DOHH2 (cell line): ENCODE measurements around the gene SBK1.

ENCODE experiments used
- H3F3A ChIP-seq: fragments of 200-600 bp; sonication (generic), shearing (Covaris generic); 2 replicates; pipeline ENCODE4 v1.6.0; 2016; ENCODE audit warnings: antibody characterized with exemption, mild to moderate bottlenecking; ENCODE audit not compliant: control insufficient read depth, insufficient read depth
- H3K27ac ChIP-seq: fragments of 200-600 bp; sonication (generic); 2 replicates; pipeline ENCODE4 v1.5.1; 2014; ENCODE audit warnings: low read depth, mild to moderate bottlenecking, low read length, moderate library complexity
- H3K27me3 ChIP-seq: fragments of 200-600 bp; sonication (generic); 2 replicates; pipeline ENCODE4 v1.6.1; 2014; ENCODE audit warnings: mild to moderate bottlenecking, low read length, mixed read lengths; ENCODE audit not compliant: control insufficient read depth
- H3K36me3 ChIP-seq: fragments of 200-600 bp; sonication (generic); 2 replicates; pipeline ENCODE4 v1.6.1; 2014; ENCODE audit warnings: mild to moderate bottlenecking, low read length, moderate library complexity, mixed read lengths; ENCODE audit not compliant: control insufficient read depth
- H3K4me1 ChIP-seq: fragments of 200-600 bp; sonication (generic); 2 replicates; pipeline ENCODE4 v1.6.1; 2014; ENCODE audit warnings: mild to moderate bottlenecking, low read length, mixed read lengths; ENCODE audit not compliant: control insufficient read depth
- H3K4me2 ChIP-seq: fragments of 200-600 bp; sonication (generic); 2 replicates; pipeline ENCODE4 v1.6.0; 2014; ENCODE audit warnings: mild to moderate bottlenecking, low read length, moderate library complexity
- H3K4me3 ChIP-seq: fragments of 200-600 bp; sonication (generic); 2 replicates; pipeline ENCODE4 v1.5.1; 2014; ENCODE audit warnings: mild to moderate bottlenecking, low read length, mixed read lengths
- H3K79me2 ChIP-seq: fragments of 200-600 bp; sonication (generic); 2 replicates; pipeline ENCODE4 v1.6.1; 2014; ENCODE audit warnings: mild to moderate bottlenecking, low read length, mixed read lengths; ENCODE audit not compliant: control insufficient read depth
- H3K9me2 ChIP-seq: fragments of 200-600 bp; sonication (generic); replicated peaks from 2 replicates; pipeline ENCODE4 v1.6.1; 2014; ENCODE audit warnings: mild to moderate bottlenecking, low read length, mixed read lengths; ENCODE audit not compliant: control insufficient read depth
- H3K9me3 ChIP-seq: fragments of 200-600 bp; sonication (generic); 2 replicates; pipeline ENCODE4 v1.6.1; 2014; ENCODE audit warnings: antibody characterized with exemption, low read length, mixed read lengths; ENCODE audit not compliant: control insufficient read depth, insufficient read depth
- H4K20me1 ChIP-seq: fragments of 200-600 bp; sonication (generic); 2 replicates; pipeline ENCODE4 v1.6.0; 2014; ENCODE audit warnings: low read depth, mild to moderate bottlenecking, antibody characterized with exemption, low read length, moderate library complexity; ENCODE audit not compliant: control insufficient read depth, insufficient read depth
- CTCF ChIP-seq: fragments of 200-600 bp; sonication (generic); IDR thresholded peaks from one replicate; pipeline ENCODE4 v1.5.1; 2014; ENCODE audit warnings: antibody characterized with exemption, mild to moderate bottlenecking, low read depth, low read length; ENCODE audit not compliant: poor library complexity, severe bottlenecking
- EZH2phosphoT487 ChIP-seq: fragments of 200-600 bp; sonication (generic); IDR thresholded peaks from 2 replicates; pipeline ENCODE4 v1.6.1; 2017; ENCODE audit warnings: borderline replicate concordance, mild to moderate bottlenecking, antibody characterized with exemption, low read length, moderate library complexity, mixed read lengths

Gene SBK1

DNA sequence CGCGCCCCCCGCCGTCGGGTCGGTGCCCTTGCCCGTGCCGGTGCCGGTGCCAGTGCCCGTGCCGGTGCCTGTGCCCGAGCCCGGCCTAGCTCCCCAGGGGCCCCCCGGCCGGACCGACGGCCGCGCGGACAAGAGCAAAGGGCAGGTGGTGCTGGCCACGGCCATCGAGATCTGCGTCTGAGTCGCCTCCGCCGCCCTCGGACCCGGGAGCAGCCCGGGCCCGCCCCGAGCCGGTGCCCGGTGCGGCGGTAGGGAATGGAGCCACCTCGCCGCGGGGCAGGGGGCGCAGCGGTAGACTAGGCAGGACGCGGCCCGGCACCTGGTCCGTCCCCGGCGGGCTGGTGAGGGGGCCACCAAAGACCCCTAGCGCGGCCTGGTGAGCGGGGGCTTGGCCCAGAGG lies 28.4 kb downstream of the SBK1 start:
- Histone ChIP-seq H3K9me2 (no peaks in the 10 kb centered on the region), H3K9me3 (no peaks in the 10 kb centered on the region), H3K27me3 (no peaks in the 10 kb centered on the region), H3K79me2 (no peaks in the 10 kb centered on the region), H3K36me3 (no peaks in the 10 kb centered on the region), H4K20me1 (no peaks in the 10 kb centered on the region), H3K4me2 (no peak overlapping the region), H3K4me1 (no peaks in the 10 kb centered on the region), H3F3A (no peaks in the 10 kb centered on the region), H3K27ac (no peak overlapping the region), H3K4me3 (no peak overlapping the region)
- TF ChIP-seq CTCF (no peak), EZH2phosphoT487 (no peak)

DNA sequence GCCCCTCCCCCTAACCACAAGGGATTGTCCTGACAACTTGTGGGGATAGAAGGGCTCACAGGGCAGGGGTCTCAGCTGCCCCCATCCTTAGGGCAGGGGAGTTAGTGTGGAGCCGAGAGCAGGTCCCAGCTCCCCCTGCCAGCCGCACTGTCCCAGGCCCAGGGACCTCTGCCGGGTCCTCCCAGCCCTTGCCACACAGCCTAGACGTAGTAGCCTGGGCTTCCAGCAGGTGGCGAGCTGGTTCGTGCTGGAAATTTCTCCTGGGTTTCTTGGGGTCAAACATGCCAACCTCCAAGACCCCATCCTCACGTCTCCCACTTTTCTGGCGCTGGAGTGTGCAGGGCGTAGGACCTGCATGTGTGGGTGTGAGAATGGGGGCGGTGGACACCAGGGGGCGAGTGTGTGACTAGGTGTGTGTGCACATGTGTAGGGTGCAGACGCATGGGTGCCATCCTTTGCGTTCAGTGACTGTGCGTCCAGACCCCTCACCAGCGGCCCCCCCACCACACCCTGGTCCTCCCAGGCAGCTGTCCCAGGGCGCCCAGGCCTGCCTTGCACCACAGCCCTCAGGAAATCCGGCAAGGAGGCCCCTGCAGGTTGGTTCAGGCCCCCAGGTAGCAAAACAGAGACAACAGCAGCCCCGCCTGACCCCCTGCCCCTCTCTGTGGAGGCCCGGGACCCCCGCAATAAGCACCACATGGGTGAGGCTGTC lies 29.5 kb downstream of the SBK1 start:
- Histone ChIP-seq H4K20me1 (no peaks in the 10 kb centered on the region), H3K79me2 (no peaks in the 10 kb centered on the region), H3K4me1 (no peaks in the 10 kb centered on the region), H3K9me2 (no peaks in the 10 kb centered on the region), H3K9me3 (no peaks in the 10 kb centered on the region), H3K27ac (no peak overlapping the region), H3K4me2 (no peak overlapping the region), H3K27me3 (no peaks in the 10 kb centered on the region), H3K36me3 (no peaks in the 10 kb centered on the region), H3K4me3 (no peak overlapping the region), H3F3A (no peaks in the 10 kb centered on the region)
- TF ChIP-seq CTCF = peak; percentile 94
- TF ChIP-seq EZH2phosphoT487 = no peak

DNA sequence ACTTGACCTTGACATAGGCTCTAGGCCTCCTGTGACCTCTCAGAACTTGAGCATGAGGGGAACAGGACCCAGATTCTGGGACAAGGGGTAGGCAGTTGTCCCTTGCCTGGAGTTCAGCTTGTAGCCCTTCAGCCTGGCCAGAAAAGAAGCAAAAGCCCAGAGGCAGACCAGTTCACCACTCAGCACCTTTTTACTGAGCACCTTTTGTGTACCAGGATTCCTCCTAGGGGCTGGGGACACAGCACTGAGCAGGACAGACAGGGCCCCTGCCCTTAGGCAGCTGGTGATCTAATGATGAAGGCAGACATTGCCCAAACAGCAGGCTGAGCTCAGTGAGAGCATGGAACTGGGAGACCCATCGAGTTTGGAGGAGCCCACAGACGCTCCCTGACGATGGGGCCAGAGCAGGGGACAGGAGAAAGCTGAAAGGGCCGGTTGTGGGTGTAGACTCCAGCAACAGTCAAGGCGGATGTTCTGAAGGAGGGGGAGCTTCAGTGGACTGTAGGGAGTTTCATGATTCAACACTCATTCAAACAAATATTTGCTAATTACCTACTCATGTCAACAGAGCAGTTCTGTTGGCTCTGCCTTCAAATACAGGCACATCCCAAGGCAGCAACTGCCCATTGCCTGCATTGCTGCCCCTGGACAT lies 32.0 kb downstream of the SBK1 start:
- Histone ChIP-seq H3K27ac (no peak overlapping the region), H3K36me3 (no peaks in the 10 kb centered on the region), H3K4me1 (no peaks in the 10 kb centered on the region), H3K79me2 (no peaks in the 10 kb centered on the region), H3K27me3 (no peaks in the 10 kb centered on the region), H3K4me3 (no peak overlapping the region), H4K20me1 (no peaks in the 10 kb centered on the region), H3K9me3 (no peaks in the 10 kb centered on the region), H3K4me2 (no peak overlapping the region), H3F3A (no peaks in the 10 kb centered on the region), H3K9me2 (no peaks in the 10 kb centered on the region)
- TF ChIP-seq CTCF = no peak
- TF ChIP-seq EZH2phosphoT487 = no peak
